ENCODE measurements around the gene NFKBIZ. TPM values are rescaled to one million over a fixed set of nuclear protein-coding genes. Genes with fewer than 3 reads are reported as not detected.

Gene NFKBIZ
- total and polyA plus RNA-seq, 4 donors, result 27.6 to 94.8 (median 81.3) TPM

DNA sequence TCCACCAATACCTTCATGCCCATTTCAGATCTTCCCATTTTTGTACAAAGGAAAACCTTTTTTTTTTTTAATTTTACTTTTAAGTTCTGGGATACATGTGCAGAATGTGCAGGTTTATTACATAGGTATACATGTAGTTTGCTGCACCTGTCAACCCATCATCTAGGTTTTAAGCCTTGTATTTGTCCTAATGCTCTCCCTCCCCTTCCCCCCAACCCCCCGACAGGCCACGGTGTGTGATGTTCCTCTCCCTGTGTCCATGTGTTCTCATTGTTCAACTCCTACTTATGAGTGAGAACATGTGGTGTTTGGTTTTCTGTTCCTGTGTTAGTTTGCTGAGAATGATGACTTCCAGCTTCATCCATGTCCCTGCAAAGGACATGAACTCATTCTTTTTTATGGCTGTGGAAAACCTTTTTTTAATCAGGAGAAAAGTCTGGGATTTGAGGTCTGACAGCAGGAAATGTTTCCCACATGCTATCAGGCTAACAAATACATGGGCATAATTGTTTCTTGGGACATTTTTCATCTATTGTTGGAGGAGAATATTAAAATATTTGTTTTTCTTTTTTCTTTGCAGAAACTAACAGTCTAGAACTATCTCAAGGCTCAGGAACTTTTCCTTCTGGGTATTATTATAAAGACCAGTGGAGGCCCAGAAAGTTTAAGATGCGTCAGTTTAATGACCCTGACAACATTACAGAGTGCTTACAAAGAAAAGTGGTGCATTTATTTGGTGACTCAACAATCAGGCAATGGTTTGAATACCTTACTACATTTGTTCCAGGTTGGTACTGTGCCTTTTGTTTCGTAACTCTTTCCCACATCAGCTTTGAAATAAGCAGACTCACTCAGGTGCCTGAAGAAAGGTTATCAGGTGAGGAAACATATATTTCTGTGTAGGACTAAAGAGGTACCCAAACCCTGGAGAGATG, 32.8 kb upstream of the NFKBIZ start:
- WGBS, 2 donors, result 72 to 76% methylated on average over 4 of the region's 4 CpGs
- peak in 2 of 3 donors; percentile 52 to 65 for DNase-seq
- Histone ChIP-seq H3K4me3 (no peak overlapping the region), H3K36me3 (ENCODE audit: control insufficient read depth in 4 of 4, insufficient read depth in 4 of 4, low read length in 4 of 4) (peaks cover 5 to 9% (median 8%) of the 10 kb centered on the region in 4 donors), H3K9ac (ENCODE audit: insufficient read depth in 1 of 2, low read length in 2 of 2) (no peak overlapping the region), H3K27ac (ENCODE audit: low read depth in 1 of 2, low read length in 1 of 2) (no peak overlapping the region), H3K9me3 (ENCODE audit: control insufficient read depth in 4 of 4, insufficient read depth in 3 of 4, low read length in 3 of 4) (peaks cover 0 to 2% (median 0%) of the 10 kb centered on the region in 4 donors), H3K27me3 (ENCODE audit: control insufficient read depth in 3 of 3, insufficient read depth in 3 of 3, low read length in 2 of 3) (no peaks in the 10 kb centered on the region), H3K4me1 (ENCODE audit: control insufficient read depth in 5 of 5, insufficient read depth in 5 of 5, low read length in 5 of 5) (peaks cover 0 to 7% (median 0%) of the 10 kb centered on the region in 5 donors)
- ATAC-seq (ENCODE audit: insufficient read depth, low FRiP score), result no peak
- TF ChIP-seq CTCF (IDR thresholded peaks at IDR 0.05; ENCODE audit: control extremely low read depth, extremely low read depth), result no peak

DNA sequence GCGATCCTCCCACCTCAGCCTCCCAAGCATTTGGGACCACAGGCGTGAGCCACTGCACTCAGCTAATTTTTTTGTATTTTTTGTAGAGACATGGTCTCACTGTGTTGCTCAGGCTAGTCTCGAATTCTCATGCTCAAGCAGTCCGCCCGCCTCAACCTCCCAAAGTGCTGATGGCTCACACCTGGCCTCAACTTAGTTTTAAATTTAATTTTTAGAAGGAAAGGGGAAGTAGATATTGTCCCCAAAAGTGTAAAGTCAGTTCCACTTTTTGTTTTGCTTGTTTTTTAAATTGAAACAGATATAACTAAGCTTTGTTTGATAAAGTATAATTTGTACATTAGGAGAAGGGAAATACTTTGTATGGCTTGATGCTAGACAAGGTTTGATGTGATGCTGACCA, 31.3 kb upstream of the NFKBIZ start:
- no peak overlapping the region for H3K4me3 ChIP-seq

DNA sequence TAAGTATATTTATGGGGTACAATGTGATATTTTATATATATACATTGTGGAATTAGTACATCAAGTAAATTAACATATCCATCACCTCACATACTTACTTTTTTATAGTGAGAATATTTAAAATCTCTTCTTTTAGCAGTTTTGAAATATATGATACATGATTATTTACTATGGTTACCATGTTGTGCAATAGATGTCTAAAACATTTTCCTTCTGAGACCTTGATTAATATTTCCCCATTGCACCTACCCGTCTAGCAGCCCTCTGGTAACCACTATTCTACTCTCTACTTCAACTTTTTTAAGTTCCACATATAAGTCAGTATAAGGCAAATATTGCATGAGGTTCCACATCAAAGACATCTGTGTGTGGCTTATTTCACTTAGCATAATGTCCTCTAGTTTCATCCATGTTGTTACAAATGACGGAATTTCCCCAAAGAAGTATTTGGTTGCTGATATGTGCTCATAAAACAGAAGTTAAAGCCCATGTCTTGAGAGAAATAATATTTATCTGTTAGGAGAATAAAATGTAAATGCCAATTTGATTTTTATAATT, 29.6 kb upstream of the NFKBIZ start:
- no peak for TF ChIP-seq CTCF (IDR thresholded peaks at IDR 0.05; ENCODE audit: control extremely low read depth, extremely low read depth)
- peaks cover 8 to 18% (median 11%) of the 10 kb centered on the region in 4 donors for H3K36me3 ChIP-seq (ENCODE audit: control insufficient read depth in 4 of 4, insufficient read depth in 4 of 4, low read length in 4 of 4)
- H3K9ac ChIP-seq (ENCODE audit: insufficient read depth in 1 of 2, low read length in 2 of 2), result no peak overlapping the region
- H3K4me1 ChIP-seq (ENCODE audit: control insufficient read depth in 5 of 5, insufficient read depth in 5 of 5, low read length in 5 of 5), result peaks cover 0 to 3% (median 0%) of the 10 kb centered on the region in 5 donors
- peaks cover 0 to 2% (median 0%) of the 10 kb centered on the region in 4 donors for H3K9me3 ChIP-seq (ENCODE audit: control insufficient read depth in 4 of 4, insufficient read depth in 3 of 4, low read length in 3 of 4)
- DNase-seq (no peak), ATAC-seq (ENCODE audit: insufficient read depth, low FRiP score) (no peak)
- H3K4me3 ChIP-seq, result no peak overlapping the region
- 39 to 76% methylated on average over 2 of the region's 2 CpGs for WGBS, 2 donors
- no peaks in the 10 kb centered on the region for H3K27me3 ChIP-seq (ENCODE audit: control insufficient read depth in 3 of 3, insufficient read depth in 3 of 3, low read length in 2 of 3)
- H3K27ac ChIP-seq (ENCODE audit: low read depth in 1 of 2, low read length in 1 of 2), result no peak overlapping the region

More for the DNA sequence above, 31.3 kb upstream of the NFKBIZ start:
- peaks cover 0 to 2% (median 0%) of the 10 kb centered on the region in 4 donors for H3K9me3 ChIP-seq (ENCODE audit: control insufficient read depth in 4 of 4, insufficient read depth in 3 of 4, low read length in 3 of 4)
- no peak for TF ChIP-seq CTCF (IDR thresholded peaks at IDR 0.05; ENCODE audit: control extremely low read depth, extremely low read depth)
- no peaks in the 10 kb centered on the region for H3K27me3 ChIP-seq (ENCODE audit: control insufficient read depth in 3 of 3, insufficient read depth in 3 of 3, low read length in 2 of 3)
- DNase-seq, result no peak
- H3K4me1 ChIP-seq (ENCODE audit: control insufficient read depth in 5 of 5, insufficient read depth in 5 of 5, low read length in 5 of 5), result peaks cover 0 to 7% (median 0%) of the 10 kb centered on the region in 5 donors
- no peak overlapping the region for H3K9ac ChIP-seq (ENCODE audit: insufficient read depth in 1 of 2, low read length in 2 of 2)
- 82 to 93% methylated on average over 5 of the region's 5 CpGs for WGBS, 2 donors
- peaks cover 8 to 18% (median 11%) of the 10 kb centered on the region in 4 donors for H3K36me3 ChIP-seq (ENCODE audit: control insufficient read depth in 4 of 4, insufficient read depth in 4 of 4, low read length in 4 of 4)
- no peak for ATAC-seq (ENCODE audit: insufficient read depth, low FRiP score)
- H3K27ac ChIP-seq (ENCODE audit: low read depth in 1 of 2, low read length in 1 of 2), result no peak overlapping the region

Measured in lung (tissue), 12 donors.